CD4-positive, alpha-beta T cell treated with Interleukin-1 beta for 1 hour (primary cell): ENCODE results near the gene MYO9A.
"Not testable (repeated sequence)": the region's sequence is repeated elsewhere in the genome, so short reads cannot be mapped to it uniquely, and the experiment has no call there.

Experiments
- DNase-seq, 2 donors: peaks; one replicate each; pipeline ENCODE4 v3.0.0-alpha.2; 2020 to 2022

MYO9A gene

DNA sequence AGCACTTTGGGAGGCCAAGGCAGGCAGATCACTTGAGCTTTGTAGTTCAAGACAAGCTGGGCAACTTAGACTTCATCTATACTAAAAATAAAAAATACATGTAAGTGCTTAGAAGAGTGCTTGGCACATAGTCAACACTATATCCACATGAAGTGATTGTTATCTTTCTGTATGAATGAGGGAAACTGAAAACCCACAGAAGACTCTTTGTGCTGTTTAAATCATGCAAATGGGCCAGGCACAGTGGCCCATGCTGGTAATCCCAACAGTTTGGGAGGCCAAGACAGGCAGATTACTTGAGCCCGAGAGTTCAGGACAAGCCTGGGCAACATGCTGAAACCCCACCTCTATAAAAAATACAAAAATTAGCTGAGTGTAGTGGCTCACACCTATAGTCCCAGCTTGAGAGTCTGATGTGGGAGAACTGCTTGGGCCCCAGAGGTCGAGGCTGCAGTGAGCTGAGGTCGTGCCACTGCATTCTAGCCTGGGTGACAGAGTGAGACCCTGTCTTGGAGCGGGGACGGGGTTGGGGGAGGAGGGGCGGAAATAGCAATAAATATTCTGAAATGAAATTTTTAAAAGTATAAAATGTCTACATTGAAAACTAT lies 177.9 kb downstream of the MYO9A start:
- DNase-seq = no peak

DNA sequence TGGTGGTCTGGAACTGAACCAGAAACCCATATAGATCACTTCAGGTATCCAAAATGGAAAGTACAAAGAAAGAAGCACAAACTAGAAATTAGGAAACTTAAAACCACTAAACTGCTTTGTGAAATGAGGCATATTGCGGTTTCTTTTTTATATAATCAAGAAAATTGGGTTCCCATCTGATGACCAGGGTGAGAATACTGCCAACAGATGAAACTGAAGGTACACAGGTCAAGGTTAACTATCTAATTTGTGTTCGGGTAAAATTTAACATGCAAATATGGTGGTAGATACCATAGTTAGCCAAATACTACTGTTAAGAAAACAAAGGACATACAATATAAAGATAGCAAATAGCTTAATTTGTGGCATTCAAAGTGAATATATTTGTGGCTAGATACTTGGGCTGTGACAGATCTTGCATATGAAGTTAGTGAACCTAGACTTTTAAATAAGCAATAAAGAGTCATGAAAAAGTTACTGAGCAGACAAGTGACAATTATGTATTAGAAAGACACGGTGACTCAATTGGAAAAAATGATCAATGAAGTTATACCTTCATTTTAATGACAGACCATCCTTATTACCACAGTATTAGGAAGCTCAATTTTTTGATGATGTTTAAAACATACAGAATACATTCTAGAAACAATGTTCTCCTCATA lies 180.2 kb downstream of the MYO9A start:
- DNase-seq = no peak

DNA sequence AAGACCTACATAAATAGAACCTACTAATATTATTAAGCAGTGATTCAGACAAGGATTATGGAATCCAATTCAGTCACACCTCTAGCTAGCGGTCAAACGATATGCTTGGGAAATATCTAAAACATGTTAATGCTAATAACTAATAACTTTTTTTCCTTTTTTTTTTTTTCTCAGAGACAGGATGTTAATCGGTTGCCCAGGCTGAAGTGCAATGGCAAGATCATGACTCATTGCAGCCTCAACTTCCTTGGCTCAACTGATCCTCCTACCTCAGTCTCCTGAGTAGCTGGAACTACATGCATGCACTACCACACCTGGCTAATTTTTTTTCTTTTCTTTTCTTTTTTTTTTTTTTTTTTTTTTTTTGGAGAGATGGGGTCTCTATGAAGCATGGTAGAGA lies 183.5 kb downstream of the MYO9A start:
- DNase-seq = no peak

DNA sequence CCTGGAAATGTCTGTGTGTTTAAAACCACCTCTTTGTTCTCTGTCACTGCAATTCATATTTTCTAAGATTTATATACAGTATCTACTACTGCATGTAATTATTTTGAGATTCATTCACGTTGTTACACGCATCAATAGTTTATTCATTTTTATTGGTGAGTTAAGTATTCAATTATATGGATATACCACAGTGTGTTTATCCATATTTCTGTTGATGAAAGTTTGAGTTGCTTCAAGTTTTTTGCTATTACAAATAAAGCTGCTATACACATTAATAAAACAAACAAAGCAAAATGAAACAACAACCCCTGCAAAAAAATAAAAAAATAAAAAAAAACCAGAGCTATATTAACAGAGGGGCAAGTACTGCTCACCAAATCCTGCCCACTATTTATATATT lies 185.3 kb downstream of the MYO9A start:
- DNase-seq = no peak

DNA sequence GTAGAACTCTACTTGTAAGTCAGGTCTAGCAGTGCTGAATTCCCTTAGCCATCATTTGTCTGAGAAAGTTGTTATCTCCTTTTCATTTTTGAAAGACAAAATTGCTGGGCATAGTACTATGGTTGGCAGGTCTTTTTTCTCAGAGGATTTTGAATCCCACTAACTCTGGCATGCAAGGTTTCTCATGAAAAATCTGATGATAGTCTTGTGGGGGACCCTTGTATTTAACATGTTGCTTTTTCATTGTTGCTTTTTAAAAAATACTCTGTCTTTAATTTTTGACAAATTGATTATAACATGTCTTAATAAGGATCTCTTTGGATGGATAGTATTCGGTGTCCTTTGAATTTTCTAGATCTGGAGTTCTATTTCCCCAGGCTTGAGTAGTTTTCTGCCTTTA lies 186.7 kb downstream of the MYO9A start:
- no peak for DNase-seq

DNA sequence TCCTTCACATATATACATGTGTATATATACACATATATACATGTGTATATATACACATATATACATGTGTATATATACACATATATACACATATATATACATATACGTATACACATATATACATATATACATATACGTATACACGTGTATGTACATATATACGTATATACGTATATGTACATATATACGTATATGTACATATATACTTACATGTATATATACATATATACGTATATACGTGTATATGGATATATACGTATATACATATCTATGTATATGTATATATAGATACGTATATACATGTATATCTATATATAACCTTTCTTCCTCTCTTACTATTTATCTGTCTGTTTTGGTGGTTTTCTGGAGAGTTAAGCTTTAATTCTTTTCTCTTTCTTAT lies 192.8 kb downstream of the MYO9A start:
- DNase-seq = no peak

DNA sequence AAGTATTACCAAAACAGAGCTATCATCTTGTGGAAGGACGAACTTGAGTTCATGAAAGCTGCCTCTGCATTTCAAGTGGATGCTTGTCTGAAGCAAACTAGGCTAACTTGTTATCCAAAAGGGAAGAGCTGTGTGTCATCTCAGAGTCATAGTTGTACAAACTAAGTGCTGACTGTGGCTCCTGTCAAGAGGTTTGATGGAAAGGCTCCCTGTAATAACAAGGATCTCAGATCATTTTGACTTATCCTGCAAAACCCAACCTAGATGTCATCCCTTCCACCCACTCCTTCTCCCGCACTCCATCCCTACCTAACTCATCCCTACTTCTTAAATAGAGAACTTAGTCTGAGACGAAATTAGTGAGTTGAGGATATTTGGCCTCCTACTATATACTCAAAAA lies 196.8 kb downstream of the MYO9A start:
- no peak for DNase-seq

DNA sequence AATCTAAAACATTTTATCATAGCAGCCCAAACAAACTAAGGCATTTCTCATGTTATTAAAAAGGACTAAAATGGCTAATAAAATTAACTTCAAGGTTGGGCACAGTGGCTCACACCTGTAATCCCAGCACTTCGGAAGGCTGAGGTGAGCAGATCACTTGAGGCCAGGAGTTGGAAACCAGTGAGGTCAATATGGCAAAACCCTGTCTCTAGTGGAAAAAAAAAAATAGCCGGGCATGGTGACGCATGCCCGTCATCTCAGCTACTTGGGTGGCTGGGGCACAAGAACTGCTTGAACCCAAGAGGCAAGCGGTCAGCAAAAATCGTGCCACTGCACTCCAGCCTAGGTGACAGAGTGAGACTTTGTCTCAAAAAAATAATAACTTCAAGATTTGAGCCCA lies 197.4 kb downstream of the MYO9A start:
- DNase-seq = no peak

DNA sequence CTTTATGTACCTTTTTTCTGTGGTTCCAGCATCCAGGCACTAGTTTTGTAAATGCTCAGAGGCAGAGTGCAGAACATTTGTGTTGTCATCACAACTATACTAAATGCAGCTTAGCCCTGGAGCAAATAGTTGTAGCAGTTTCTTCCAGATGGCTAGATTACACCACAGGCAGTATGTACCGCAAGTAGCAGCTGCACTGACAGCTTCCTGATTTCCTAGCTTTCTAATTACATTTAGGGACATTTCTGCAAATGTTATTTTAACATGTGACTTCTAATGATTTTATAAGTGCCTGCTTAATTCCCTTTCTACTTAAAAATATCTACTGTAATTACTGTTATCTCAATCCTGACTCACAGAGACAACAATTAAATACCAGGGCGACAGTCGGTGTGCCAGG lies 201.1 kb downstream of the MYO9A start:
- no peak for DNase-seq

DNA sequence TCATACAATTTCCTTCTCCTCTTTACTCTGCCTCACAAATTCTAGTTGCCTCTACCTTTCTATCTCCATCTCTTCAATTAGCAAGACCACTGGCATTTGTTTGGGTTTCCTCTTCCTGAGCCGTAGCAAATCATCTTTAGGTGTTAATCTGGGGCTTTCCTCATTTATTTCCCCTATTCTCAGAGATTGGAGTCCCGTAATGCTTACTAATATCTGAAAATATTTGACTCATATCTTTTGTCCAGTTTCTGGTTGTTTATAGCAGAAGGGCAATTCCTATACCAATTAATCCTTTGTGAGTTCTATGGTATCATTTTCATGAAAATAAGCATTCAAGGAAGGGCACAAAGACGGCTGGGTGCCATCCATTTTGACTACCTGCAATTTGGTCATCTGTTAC lies 203.9 kb downstream of the MYO9A start:
- DNase-seq = no peak

DNA sequence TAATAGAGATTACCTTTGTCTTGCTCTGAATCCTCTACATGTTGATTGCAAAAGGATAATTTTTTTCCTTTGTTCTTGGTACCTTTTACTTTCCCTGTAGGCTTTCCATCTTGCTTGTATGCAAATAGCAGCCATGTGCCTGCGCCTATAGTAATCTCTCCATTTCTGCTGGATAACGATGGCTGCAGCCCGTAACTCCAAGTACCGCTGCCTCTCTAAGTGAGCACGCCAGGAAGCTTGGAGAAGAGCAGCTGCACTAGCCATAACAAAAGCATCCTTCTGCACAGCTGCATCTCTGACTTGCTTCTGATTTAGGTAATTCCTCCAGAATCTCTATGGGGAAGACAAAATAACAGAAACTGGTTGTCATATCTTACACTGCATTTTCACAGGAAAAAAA lies 218.3 kb downstream of the MYO9A start:
- no peak for DNase-seq

DNA sequence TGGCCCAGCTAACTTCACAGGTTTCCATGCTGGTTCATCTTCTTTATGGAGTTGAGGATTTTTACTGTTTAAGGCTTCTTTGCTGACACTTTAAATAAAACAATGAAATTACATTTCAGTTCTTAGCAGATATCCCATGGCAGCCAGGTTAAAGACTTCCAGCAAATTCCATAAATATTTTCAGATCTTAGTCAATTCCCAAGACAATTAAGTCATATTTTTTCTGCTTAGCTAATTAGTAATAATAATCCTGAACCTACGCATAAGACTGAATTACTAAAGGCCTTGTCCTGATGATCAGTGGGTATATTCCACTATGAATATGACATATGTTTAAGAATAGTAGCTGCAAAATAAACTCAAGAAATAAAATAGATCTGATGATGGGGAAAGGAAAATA lies 224.3 kb downstream of the MYO9A start:
- no peak for DNase-seq

DNA sequence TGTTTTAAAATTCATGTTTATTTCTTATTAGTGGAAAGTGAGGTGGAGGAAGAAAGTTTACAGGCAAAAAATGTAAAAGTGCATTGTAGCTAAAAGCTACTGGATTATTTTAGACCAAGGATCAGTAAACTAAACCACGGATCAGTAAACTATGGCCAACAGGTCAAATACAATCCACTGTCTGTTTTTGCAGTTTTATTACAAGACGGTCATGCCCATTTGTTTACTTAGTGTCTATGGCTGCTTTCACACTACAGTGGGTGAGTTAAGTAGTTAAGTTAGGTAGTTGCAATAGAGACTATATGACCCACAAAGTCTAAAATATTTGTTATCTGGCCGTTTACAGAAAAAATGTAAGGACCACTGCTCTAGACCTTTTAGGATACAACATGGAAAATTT lies 225.6 kb downstream of the MYO9A start:
- no peak for DNase-seq

DNA sequence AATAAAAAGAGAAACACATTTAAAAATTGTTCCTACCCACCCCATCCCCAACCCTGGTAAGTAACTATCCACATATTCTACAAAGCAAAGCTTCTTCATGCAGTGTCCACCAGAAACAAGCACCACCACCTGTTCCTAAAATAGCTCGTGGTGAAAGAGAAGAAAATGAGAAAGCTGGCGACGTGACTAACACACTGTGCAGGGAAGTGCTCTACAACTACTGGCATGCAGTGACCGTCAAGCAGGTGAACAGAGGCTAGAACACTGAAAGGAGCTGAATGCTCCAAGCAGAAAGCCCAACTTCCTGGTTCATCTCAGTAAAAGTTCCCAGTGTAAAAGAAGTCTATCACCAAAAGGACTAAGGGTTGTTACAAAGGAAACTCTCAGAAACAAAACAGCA lies 226.9 kb downstream of the MYO9A start:
- DNase-seq = no peak

DNA sequence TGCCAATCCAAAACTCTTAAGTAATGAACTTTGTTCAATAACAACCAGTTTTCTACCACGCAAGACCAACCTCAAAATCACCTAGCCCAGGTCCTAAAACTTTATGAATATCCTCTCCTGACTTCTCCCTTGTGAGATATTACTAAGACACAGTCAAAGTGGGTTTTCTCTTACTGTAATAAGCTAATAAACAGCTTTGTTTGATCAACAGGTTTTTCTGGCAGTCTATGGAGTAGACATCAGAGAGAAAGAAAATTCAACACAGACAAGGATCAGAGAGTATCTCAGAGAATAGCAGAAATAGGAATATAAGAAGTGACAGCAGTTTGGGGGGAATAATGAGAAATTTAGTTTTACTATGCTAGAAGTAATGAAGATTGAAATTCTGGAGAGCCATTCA lies 228.0 kb downstream of the MYO9A start:
- no peak for DNase-seq

DNA sequence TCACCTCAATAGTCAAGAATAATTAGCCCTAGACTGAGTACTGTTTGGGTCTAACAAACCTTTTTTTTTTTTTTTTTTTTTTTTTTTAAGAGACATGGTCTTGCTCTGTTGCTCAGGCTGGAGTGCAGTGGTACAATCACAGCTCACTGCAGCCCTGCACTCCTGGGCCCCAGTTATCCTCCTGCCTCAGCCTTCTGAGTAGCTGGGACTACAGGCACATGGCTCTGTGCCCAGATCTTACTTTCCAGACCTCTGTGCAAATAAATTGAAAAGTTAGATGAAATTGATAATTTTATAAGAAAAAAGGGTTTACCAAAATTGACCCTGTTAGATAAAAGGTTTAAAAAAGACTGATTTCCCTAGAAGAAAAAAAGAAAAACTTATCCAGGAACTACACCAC lies 228.6 kb downstream of the MYO9A start:
- DNase-seq = no peak

DNA sequence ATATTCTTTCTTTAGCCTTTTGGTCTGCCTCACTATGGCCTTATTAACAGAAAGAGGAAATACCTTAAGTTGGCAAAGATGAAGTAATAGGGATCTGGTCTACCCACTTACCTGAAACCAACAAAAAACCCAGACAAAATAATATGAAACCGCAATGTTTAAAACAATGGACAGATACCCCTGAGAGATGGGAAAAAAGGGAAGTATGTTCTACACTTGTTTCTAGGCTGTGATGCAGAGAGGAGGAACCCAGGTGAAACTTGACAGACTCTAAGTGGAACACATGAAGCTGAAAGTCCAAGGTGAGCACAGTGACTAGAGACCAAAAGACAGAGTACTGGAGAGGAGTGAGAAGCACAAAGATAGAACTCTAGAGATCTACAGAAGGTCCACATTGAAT lies 229.2 kb downstream of the MYO9A start:
- DNase-seq = no peak

DNA sequence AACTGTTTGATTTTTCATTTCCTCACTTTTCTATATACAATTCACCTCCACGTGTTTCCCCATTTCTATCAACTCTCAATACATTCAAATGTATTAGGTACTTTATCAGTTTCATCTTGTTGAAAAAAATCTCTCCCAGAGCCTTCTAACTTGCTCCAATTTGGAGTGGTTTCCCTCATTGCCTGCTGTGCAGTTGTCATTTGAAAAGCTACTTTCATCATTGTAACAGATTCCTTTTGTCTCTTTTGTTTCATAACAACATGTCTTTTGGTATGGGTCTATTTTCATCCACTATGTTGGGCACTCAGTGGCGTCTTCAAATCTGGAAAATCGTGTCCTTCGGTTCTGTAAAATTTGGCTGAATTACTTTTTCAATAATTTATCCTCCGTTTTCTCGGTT lies 232.6 kb downstream of the MYO9A start:
- no peak for DNase-seq

DNA sequence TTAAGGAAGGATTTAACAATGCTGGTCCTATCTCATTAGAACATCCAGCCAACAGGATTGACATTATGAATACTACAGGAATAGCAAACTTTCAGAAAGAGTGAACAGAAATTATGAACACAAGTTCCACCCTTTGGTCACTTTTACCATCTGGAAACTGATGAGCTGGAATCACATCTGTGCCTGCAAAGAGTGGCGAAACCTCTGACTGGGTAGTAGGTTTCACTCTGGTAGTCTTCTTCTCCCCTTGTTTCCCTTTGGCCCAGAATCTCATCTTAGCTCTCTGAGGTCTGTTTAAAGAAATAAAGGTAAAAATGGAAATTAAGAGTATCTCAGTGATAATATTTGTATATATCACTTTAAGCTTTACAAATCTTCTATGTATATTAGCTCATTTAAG lies 234.5 kb downstream of the MYO9A start:
- no peak for DNase-seq

DNA sequence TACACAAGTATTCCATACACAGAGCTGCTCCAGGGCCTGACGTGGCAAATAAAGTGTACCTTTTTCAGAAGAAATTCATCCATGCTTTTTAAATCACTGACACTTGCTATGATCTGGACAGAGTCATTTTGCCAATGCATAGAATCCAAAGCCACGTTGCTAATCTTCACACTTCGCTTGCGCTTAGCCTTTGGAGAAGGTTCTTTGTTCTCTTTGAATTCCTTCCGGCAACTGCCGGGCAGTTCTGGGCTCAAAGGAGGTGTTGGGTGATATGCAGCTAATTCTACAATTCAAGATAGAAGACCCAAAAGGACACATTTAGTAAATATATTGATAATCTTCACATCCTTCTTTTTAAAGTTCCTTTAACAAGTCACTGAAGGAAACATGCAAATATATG lies 237.7 kb downstream of the MYO9A start:
- DNase-seq = no peak

DNA sequence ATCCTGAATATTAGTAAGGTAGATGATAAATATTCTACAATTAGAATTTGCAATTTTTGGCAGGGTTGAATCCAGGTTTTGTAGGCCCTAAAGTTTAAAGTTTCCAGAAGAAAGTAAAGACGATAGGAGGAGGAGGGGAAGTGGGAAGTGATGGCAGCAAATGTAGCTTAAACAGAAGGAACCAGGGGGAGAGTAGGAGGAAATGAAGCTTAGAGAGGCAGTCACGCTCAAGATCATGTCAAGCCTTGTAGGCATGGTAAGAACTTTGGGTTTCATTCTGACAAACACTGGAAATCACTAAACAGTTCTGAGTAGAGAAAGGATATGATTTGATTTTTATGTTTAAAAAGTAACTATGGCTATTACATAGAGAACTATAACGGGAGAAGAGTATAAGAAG lies 243.7 kb downstream of the MYO9A start:
- no peak for DNase-seq

DNA sequence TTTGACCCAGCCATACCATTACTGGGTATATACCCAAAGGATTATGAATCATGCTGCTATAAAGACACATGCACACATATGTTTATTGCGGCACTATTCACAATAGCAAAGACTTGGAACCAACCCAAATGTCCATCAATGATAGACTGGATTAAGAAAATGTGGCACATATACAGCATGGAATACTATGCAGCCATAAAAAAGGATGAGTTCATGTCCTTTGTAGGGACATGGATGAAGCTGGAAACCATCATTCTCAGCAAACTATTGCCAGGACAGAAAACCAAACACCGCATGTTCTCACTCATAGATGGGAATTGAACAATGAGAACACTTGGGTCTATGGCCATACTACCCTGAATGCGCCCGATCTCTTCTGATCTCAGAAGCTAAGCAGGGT lies 259.7 kb downstream of the MYO9A start:
- not testable (repeated sequence) for DNase-seq

DNA sequence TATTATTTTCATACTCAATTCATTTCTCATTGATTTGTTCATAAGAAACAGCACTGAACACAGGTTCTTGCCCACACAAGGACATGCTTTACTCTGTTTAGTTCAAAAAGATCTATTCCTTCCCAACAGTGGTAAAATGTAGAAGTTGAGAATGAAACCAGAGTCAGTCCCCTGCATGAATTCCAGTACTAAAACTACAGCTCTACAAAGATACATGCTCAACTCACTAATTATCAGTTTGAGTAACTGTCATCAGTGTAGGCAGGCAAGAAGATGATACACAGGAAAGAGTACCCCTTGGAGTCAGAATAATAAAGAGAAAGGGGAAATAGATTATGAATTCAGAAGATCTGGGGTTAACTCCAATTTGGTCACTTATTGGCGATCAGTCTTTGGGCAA lies 264.4 kb downstream of the MYO9A start:
- DNase-seq = no peak

DNA sequence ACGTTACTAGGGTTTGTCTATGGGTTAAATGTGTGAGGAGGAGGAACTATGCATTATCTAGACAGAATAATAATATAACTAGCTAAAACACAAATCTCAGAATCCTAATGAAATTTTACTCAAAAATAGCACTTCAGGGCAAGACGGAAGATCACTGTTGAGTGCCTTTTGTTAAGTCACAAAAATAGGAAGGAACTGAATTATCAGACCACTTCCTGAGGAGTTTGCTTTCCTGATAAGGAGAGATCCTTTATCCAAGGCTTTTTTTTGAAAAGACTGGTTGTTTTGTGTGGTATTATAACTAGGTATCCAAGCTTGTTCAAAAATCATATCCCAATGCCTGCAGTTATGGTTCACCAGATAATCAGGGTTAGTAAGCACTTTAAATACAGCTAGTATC lies 273.0 kb downstream of the MYO9A start:
- DNase-seq = no peak

DNA sequence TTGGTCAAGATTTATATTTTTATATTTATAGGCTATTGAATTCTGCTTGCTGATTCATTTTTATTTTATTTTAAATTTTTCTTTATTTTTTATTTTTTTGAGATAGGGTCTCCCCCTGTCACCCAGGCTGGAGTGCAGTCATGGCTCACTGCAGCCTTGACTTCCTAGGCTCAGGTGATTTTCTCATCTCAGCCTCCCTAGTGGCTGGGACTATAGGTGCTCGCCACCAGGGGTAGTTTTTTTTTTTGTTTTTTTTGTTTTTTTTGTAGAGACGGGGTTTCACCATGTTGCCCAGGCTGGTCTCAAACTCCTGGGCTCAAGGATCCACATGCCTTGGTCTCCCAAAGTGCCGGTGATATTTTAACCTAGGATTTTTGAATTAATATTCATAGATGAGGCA lies 276.4 kb downstream of the MYO9A start:
- DNase-seq = no peak
